Upper lobe of right lung (tissue), 1 donor: ENCODE measurements around the gene SHC3. TPM values are rescaled to one million over a fixed set of nuclear protein-coding genes. Genes with fewer than 3 reads are reported as not detected.

Experiments used
- ATAC-seq: fragments of 200-7000 bp; cut with Tn5 transposase; one replicate; pipeline ENCODE4 v1.9.1; 2020; ENCODE audit warnings: mild to moderate bottlenecking, moderate library complexity
- DNase-seq: peaks from one replicate; pipeline ENCODE4 v3.0.0-alpha.2; 2020
- H3K27ac ChIP-seq: fragments of 200-600 bp; one replicate; pipeline ENCODE4 v1.8.0; 2022
- H3K27me3 ChIP-seq: fragments of 200-600 bp; one replicate; pipeline ENCODE4 v1.8.0; 2022; ENCODE audit warnings: mild to moderate bottlenecking
- H3K36me3 ChIP-seq: fragments of 200-600 bp; one replicate; pipeline ENCODE4 v1.8.0; 2022
- H3K4me1 ChIP-seq: fragments of 200-600 bp; one replicate; pipeline ENCODE4 v1.8.0; 2022
- H3K4me3 ChIP-seq: fragments of 200-600 bp; one replicate; pipeline ENCODE4 v1.8.0; 2022; ENCODE audit warnings: mild to moderate bottlenecking
- H3K9me3 ChIP-seq: fragments of 200-600 bp; one replicate; pipeline ENCODE4 v1.8.0; 2022
- CTCF ChIP-seq: fragments of 200-600 bp; IDR thresholded peaks from one replicate; pipeline ENCODE4 v1.8.0; 2022; ENCODE audit warnings: antibody characterized with exemption
- intact Hi-C: fragments of 100-400 bp; cut with DNase I; formaldehyde crosslinking; loops from one replicate; pipeline ENCODE4 v1.11.0; 2022
- total RNA-seq: library from RNA; stranded (reverse); fragmentation: NEBNext Ultra II Directional; extraction: Animal tissue kit (Norgen Biotek cat#: 25700); gene quantifications from one replicate; pipeline ENCODE4 v1.2.1, GENCODE V29; 2021
- donor health status: DM: no; HTN: yes; CAD: no; lungs with severe emphysema.

Gene SHC3
- total RNA-seq, 1 donor from 2014 or later, result 12.9 TPM

GRCh38 chr9:89036891-89037290 is 141.7 kb downstream of the SHC3 start:
- H3K4me1 ChIP-seq, result peaks cover 10% of the 10 kb centered on the region
- no peaks in the 10 kb centered on the region for H3K27me3 ChIP-seq
- intact Hi-C loops, result no loop called here
- no peak for TF ChIP-seq CTCF
- H3K27ac ChIP-seq, result no peak overlapping the region
- ATAC-seq, result peak; percentile 85
- H3K9me3 ChIP-seq, result no peaks in the 10 kb centered on the region
- no peak overlapping the region for H3K4me3 ChIP-seq
- H3K36me3 ChIP-seq, result no peaks in the 10 kb centered on the region
- DNase-seq, result no peak

- Histone ChIP-seq H3K4me1 (peaks cover 10% of the 10 kb centered on the region), H3K36me3 (no peaks in the 10 kb centered on the region), H3K4me3 (no peak overlapping the region), H3K27ac (no peak overlapping the region), H3K9me3 (no peaks in the 10 kb centered on the region), H3K27me3 (no peaks in the 10 kb centered on the region)
- DNase-seq, result no peak
- ATAC-seq, result peak; percentile 37
- no peak for TF ChIP-seq CTCF
- intact Hi-C loops, result no loop called here
Measured at GRCh38 chr9:89036383-89036782, 142.2 kb downstream of the SHC3 start.

- no peak for TF ChIP-seq CTCF
- Histone ChIP-seq H3K27me3 (no peaks in the 10 kb centered on the region), H3K36me3 (no peaks in the 10 kb centered on the region), H3K4me1 (peaks cover 5% of the 10 kb centered on the region), H3K4me3 (no peak overlapping the region), H3K9me3 (peaks cover 6% of the 10 kb centered on the region), H3K27ac (no peak overlapping the region)
- DNase-seq, result no peak
- no peak for ATAC-seq
- intact Hi-C loops, result no loop called here
Measured at GRCh38 chr9:89032661-89033060, 146.0 kb downstream of the SHC3 start.

- DNase-seq (no peak), ATAC-seq (no peak)
- no peaks in the 10 kb centered on the region for H3K36me3 ChIP-seq
- intact Hi-C loops, result no loop called here
- H3K27ac ChIP-seq, result no peak overlapping the region
- TF ChIP-seq CTCF, result no peak
- peaks cover 6% of the 10 kb centered on the region for H3K9me3 ChIP-seq
- no peak overlapping the region for H3K4me3 ChIP-seq
- H3K4me1 ChIP-seq, result peaks cover under 1% of the 10 kb centered on the region
- no peaks in the 10 kb centered on the region for H3K27me3 ChIP-seq
Measured at GRCh38 chr9:89032173-89032572, 146.4 kb downstream of the SHC3 start.

GRCh38 chr9:89029788-89030187 is 148.8 kb downstream of the SHC3 start:
- ATAC-seq, result no peak
- H3K4me1 ChIP-seq, result peaks cover 4% of the 10 kb centered on the region

More at GRCh38 chr9:89029788-89030187, 148.8 kb downstream of the SHC3 start:
- no peak overlapping the region for H3K4me3 ChIP-seq
- no peaks in the 10 kb centered on the region for H3K36me3 ChIP-seq
- H3K9me3 ChIP-seq, result peaks cover 6% of the 10 kb centered on the region
- TF ChIP-seq CTCF, result no peak
- H3K27me3 ChIP-seq, result no peaks in the 10 kb centered on the region
- DNase-seq, result no peak
- intact Hi-C loops, result no loop called here
- no peak overlapping the region for H3K27ac ChIP-seq
